ENCODE results near the gene HTT-AS.

HTT-AS gene

DNA sequence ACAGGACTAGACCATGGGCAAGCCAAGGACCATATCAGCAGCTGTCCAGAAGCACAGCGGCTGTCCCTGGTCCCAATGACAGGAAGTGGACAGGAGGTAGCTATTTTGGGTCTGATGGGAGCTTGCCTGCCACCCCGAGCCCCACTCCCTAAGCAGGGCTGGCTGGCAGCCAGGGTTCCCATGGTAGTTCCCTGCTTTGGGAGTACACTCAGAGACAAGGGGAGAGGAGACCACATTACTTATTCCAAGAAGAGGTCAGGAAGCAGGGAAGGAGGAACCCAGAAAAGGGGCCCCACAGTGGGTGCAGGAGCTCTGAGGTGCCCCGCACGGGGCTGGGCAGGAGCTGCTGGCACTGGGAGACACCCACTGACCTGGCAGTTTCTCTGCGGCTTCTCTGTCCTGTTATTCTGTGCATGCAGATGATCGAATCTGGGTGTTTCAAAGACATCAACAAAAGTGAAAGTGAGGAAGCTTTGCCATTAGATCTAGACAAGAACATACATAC lies 36.3 kb downstream of the HTT-AS start:
- H2AFZ ChIP-seq (ENCODE audit: low read length): no peak overlapping the region
- H2BK120ac ChIP-seq (ENCODE audit: low read depth, low read length): no peak overlapping the region
- H3K27ac ChIP-seq (replicated peaks; ENCODE audit: low read length): no peak overlapping the region
- H2BK15ac ChIP-seq (ENCODE audit: low read length): no peak overlapping the region
- H2BK12ac ChIP-seq (ENCODE audit: low read length): no peak overlapping the region
- H2BK5ac ChIP-seq (ENCODE audit: low read length): no peak overlapping the region
- no peak overlapping the region for H4K91ac ChIP-seq (ENCODE audit: low read depth, low read length, poor library complexity)
- H3K23ac ChIP-seq (ENCODE audit: low read depth, low read length, poor library complexity): no peak overlapping the region
- H3K9ac ChIP-seq (ENCODE audit: low read depth, low read length, poor library complexity): no peak overlapping the region
- no peaks in the 10 kb centered on the region for H3K36me3 ChIP-seq (replicated peaks in 1 of 2; ENCODE audit: control insufficient read depth in 2 of 2, insufficient read depth in 2 of 2, low read length in 2 of 2)
- H3K9me3 ChIP-seq (replicated peaks in 1 of 2; ENCODE audit: control insufficient read depth in 2 of 2, insufficient read depth in 1 of 2, low read depth in 1 of 2, low read length in 2 of 2): no peaks in the 10 kb centered on the region
- no peak overlapping the region for H3K4ac ChIP-seq (ENCODE audit: low read length)
- no peak overlapping the region for H3K14ac ChIP-seq (ENCODE audit: low read length)
- H3K4me1 ChIP-seq (ENCODE audit: control insufficient read depth in 2 of 2, insufficient read depth in 1 of 2, low read depth in 1 of 2, low read length in 2 of 2): peaks cover 0 to 4% of the 10 kb centered on the region in 2 donors
- no peak overlapping the region for H3K4me3 ChIP-seq (ENCODE audit: low read length in 2 of 2)
- H3K79me1 ChIP-seq (ENCODE audit: low read depth, low read length): no peaks in the 10 kb centered on the region
- no peak for DNase-seq (ENCODE audit: low spot score)
- H3K27me3 ChIP-seq (ENCODE audit: control insufficient read depth in 3 of 3, insufficient read depth in 3 of 3, low read depth in 1 of 3, low read length in 3 of 3): peaks cover 0 to 11% (median 6%) of the 10 kb centered on the region in 3 experiments
- H3K18ac ChIP-seq (ENCODE audit: low read length): no peak overlapping the region
- H3K4me2 ChIP-seq (ENCODE audit: insufficient read depth, low read length, poor library complexity, severe bottlenecking): no peak overlapping the region
- H4K8ac ChIP-seq (ENCODE audit: low read depth, low read length): no peak overlapping the region
- H2AK5ac ChIP-seq (ENCODE audit: low read depth, low read length): no peak overlapping the region
- WGBS, 2 donors (ENCODE audit: extremely low coverage in 2 of 2, insufficient read length in 2 of 2, insufficient replicate concordance in 1 of 2): no CpG with 5 or more reads among the region's 6 CpGs

DNA sequence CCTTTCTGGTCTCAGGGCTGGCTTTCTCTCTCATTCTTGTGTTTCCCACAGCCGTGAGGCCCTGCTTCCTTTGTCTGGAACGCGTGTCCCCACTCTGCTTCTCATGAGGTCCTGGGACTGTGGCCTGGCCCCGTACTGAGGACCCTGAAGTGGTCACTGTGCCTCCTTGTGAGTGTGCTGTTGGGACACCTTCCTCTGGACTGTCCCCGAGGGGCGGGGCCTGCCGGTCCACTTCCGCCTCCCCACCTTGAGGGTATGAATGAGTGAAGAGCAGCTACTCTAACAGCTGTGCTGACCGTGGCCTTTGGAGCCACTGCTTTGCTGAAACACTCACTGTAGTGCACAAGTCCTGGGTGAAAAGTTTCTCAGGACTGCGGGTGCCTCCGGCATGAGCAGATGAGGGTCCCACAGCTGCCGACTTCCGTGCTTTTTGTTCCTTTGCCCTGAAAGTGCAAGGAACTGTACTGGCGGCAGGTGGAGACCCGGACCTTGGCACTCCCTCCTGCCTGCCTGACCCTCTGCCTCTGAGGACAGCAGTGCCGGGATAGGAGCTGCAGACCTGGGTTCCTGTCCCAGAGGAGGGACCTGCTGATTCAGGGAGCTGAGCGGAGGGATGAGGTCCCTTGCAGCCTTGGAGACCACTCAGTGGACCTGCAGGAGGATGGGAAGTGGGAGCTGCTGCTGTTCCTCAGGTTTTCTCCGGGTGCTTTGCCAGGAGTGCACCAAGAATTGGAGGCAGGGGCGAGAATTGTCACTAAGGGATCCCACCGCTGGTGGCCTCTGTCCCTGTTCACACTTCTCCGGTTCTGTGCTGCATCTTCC lies 38.0 kb downstream of the HTT-AS start:
- WGBS, 2 donors (ENCODE audit: extremely low coverage in 2 of 2, insufficient read length in 2 of 2, insufficient replicate concordance in 1 of 2): no CpG with 5 or more reads among the region's 21 CpGs
- DNase-seq (ENCODE audit: low spot score): no peak
- H3K27me3 ChIP-seq (ENCODE audit: control insufficient read depth in 3 of 3, insufficient read depth in 3 of 3, low read depth in 1 of 3, low read length in 3 of 3): peaks cover 0 to 4% (median 2%) of the 10 kb centered on the region in 3 experiments

DNA sequence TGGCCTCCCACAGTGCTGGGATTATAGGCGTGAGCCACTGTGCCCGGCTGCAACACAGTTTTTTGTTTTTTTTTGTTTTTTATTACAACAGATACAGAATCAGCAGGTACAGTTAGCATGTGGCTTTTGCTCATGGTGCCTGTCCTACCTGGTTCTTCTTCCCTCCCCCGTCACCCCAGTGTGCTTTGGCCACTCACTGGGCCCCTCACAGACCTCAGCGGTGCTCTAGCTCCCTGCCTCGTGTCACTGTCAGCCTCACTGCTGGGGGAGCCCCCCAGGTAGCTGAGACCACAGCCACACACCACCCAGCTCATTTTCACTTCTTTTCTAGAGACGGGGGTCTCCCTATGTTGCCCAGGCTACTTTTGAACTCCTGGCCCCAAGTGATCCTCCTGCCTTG lies 38.7 kb downstream of the HTT-AS start:
- Histone ChIP-seq H3K36me3 (replicated peaks in 1 of 2; ENCODE audit: control insufficient read depth in 2 of 2, insufficient read depth in 2 of 2, low read length in 2 of 2) (no peaks in the 10 kb centered on the region), H2BK12ac (ENCODE audit: low read length) (no peak overlapping the region), H3K27ac (replicated peaks; ENCODE audit: low read length) (no peak overlapping the region), H3K14ac (ENCODE audit: low read length) (no peak overlapping the region), H3K9me3 (replicated peaks in 1 of 2; ENCODE audit: control insufficient read depth in 2 of 2, insufficient read depth in 1 of 2, low read depth in 1 of 2, low read length in 2 of 2) (no peaks in the 10 kb centered on the region), H2BK120ac (ENCODE audit: low read depth, low read length) (no peak overlapping the region), H4K91ac (ENCODE audit: low read depth, low read length, poor library complexity) (no peak overlapping the region), H3K9ac (ENCODE audit: low read depth, low read length, poor library complexity) (no peak overlapping the region), H3K23ac (ENCODE audit: low read depth, low read length, poor library complexity) (no peak overlapping the region), H2AK5ac (ENCODE audit: low read depth, low read length) (no peak overlapping the region), H3K18ac (ENCODE audit: low read length) (no peak overlapping the region), H2BK5ac (ENCODE audit: low read length) (no peak overlapping the region), H3K4me1 (ENCODE audit: control insufficient read depth in 2 of 2, insufficient read depth in 1 of 2, low read depth in 1 of 2, low read length in 2 of 2) (peaks cover 0 to 7% of the 10 kb centered on the region in 2 donors), H3K27me3 (ENCODE audit: control insufficient read depth in 3 of 3, insufficient read depth in 3 of 3, low read depth in 1 of 3, low read length in 3 of 3) (peaks cover 0 to 2% (median 1%) of the 10 kb centered on the region in 3 experiments), H3K4me3 (ENCODE audit: low read length in 2 of 2) (no peak overlapping the region), H2BK15ac (ENCODE audit: low read length) (no peak overlapping the region), H3K4ac (ENCODE audit: low read length) (no peak overlapping the region), H3K79me1 (ENCODE audit: low read depth, low read length) (no peaks in the 10 kb centered on the region), H4K8ac (ENCODE audit: low read depth, low read length) (no peak overlapping the region), H3K4me2 (ENCODE audit: insufficient read depth, low read length, poor library complexity, severe bottlenecking) (no peak overlapping the region), H2AFZ (ENCODE audit: low read length) (peak overlapping the region; percentile 69)
- no CpG with 5 or more reads among the region's 6 CpGs for WGBS, 2 donors (ENCODE audit: extremely low coverage in 2 of 2, insufficient read length in 2 of 2, insufficient replicate concordance in 1 of 2)
- DNase-seq (ENCODE audit: low spot score): no peak

More for the DNA sequence above, 38.0 kb downstream of the HTT-AS start:
- H3K4ac ChIP-seq (ENCODE audit: low read length): no peak overlapping the region
- H3K36me3 ChIP-seq (replicated peaks in 1 of 2; ENCODE audit: control insufficient read depth in 2 of 2, insufficient read depth in 2 of 2, low read length in 2 of 2): no peaks in the 10 kb centered on the region
- H3K27ac ChIP-seq (replicated peaks; ENCODE audit: low read length): no peak overlapping the region
- H4K91ac ChIP-seq (ENCODE audit: low read depth, low read length, poor library complexity): no peak overlapping the region
- no peak overlapping the region for H3K9ac ChIP-seq (ENCODE audit: low read depth, low read length, poor library complexity)
- H2BK120ac ChIP-seq (ENCODE audit: low read depth, low read length): no peak overlapping the region
- H2BK5ac ChIP-seq (ENCODE audit: low read length): no peak overlapping the region
- no peak overlapping the region for H2AK5ac ChIP-seq (ENCODE audit: low read depth, low read length)
- no peak overlapping the region for H3K4me2 ChIP-seq (ENCODE audit: insufficient read depth, low read length, poor library complexity, severe bottlenecking)
- H3K18ac ChIP-seq (ENCODE audit: low read length): peak overlapping the region; percentile 65
- H3K4me1 ChIP-seq (ENCODE audit: control insufficient read depth in 2 of 2, insufficient read depth in 1 of 2, low read depth in 1 of 2, low read length in 2 of 2): peaks cover 0 to 7% of the 10 kb centered on the region in 2 donors
- no peak overlapping the region for H2BK12ac ChIP-seq (ENCODE audit: low read length)
- no peak overlapping the region for H3K23ac ChIP-seq (ENCODE audit: low read depth, low read length, poor library complexity)
- no peak overlapping the region for H3K14ac ChIP-seq (ENCODE audit: low read length)
- peak overlapping the region; percentile 69 for H2AFZ ChIP-seq (ENCODE audit: low read length)
- H2BK15ac ChIP-seq (ENCODE audit: low read length): no peak overlapping the region
- H3K79me1 ChIP-seq (ENCODE audit: low read depth, low read length): no peaks in the 10 kb centered on the region
- H3K4me3 ChIP-seq (ENCODE audit: low read length in 2 of 2): peak overlapping the region in 1 of 2 donors; percentile 45
- no peaks in the 10 kb centered on the region for H3K9me3 ChIP-seq (replicated peaks in 1 of 2; ENCODE audit: control insufficient read depth in 2 of 2, insufficient read depth in 1 of 2, low read depth in 1 of 2, low read length in 2 of 2)
- H4K8ac ChIP-seq (ENCODE audit: low read depth, low read length): no peak overlapping the region

DNA sequence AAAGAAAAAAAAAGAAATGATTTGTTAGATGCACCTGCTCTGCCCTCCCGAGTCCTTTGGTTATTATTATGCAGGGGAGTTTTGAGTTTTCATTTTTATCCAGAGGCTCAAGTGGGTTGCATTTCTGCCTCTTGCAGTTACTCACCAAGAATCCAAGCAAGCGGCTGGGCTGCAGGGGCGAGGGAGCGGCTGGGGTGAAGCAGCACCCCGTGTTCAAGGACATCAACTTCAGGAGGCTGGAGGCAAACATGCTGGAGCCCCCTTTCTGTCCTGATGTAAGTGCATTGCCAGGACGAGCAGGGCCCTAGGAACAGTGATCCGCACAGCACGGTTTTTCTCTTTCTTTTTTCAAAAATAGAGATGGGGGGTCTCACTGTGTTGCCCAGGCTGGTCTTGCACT lies 39.1 kb downstream of the HTT-AS start:
- no peak overlapping the region for H3K4me3 ChIP-seq (ENCODE audit: low read length in 2 of 2)
- H3K9ac ChIP-seq (ENCODE audit: low read depth, low read length, poor library complexity): no peak overlapping the region
- H3K9me3 ChIP-seq (replicated peaks in 1 of 2; ENCODE audit: control insufficient read depth in 2 of 2, insufficient read depth in 1 of 2, low read depth in 1 of 2, low read length in 2 of 2): no peaks in the 10 kb centered on the region
- no peak overlapping the region for H2BK120ac ChIP-seq (ENCODE audit: low read depth, low read length)
- H3K27me3 ChIP-seq (ENCODE audit: control insufficient read depth in 3 of 3, insufficient read depth in 3 of 3, low read depth in 1 of 3, low read length in 3 of 3): peaks cover 0 to 2% (median 1%) of the 10 kb centered on the region in 3 experiments
- no peak overlapping the region for H4K91ac ChIP-seq (ENCODE audit: low read depth, low read length, poor library complexity)
- no peak overlapping the region for H3K4me2 ChIP-seq (ENCODE audit: insufficient read depth, low read length, poor library complexity, severe bottlenecking)
- H3K27ac ChIP-seq (replicated peaks; ENCODE audit: low read length): no peak overlapping the region
- no peak overlapping the region for H2AFZ ChIP-seq (ENCODE audit: low read length)
- H3K23ac ChIP-seq (ENCODE audit: low read depth, low read length, poor library complexity): no peak overlapping the region
- DNase-seq (ENCODE audit: low spot score): no peak
- H4K8ac ChIP-seq (ENCODE audit: low read depth, low read length): no peak overlapping the region
- no peak overlapping the region for H2BK12ac ChIP-seq (ENCODE audit: low read length)
- no peaks in the 10 kb centered on the region for H3K79me1 ChIP-seq (ENCODE audit: low read depth, low read length)
- WGBS, 2 donors (ENCODE audit: extremely low coverage in 2 of 2, insufficient read length in 2 of 2, insufficient replicate concordance in 1 of 2): no CpG with 5 or more reads among the region's 8 CpGs
- H2BK15ac ChIP-seq (ENCODE audit: low read length): no peak overlapping the region
- peaks cover 0 to 7% of the 10 kb centered on the region in 2 donors for H3K4me1 ChIP-seq (ENCODE audit: control insufficient read depth in 2 of 2, insufficient read depth in 1 of 2, low read depth in 1 of 2, low read length in 2 of 2)
- H2AK5ac ChIP-seq (ENCODE audit: low read depth, low read length): no peak overlapping the region
- no peak overlapping the region for H3K18ac ChIP-seq (ENCODE audit: low read length)
- H3K36me3 ChIP-seq (replicated peaks in 1 of 2; ENCODE audit: control insufficient read depth in 2 of 2, insufficient read depth in 2 of 2, low read length in 2 of 2): no peaks in the 10 kb centered on the region
- H3K14ac ChIP-seq (ENCODE audit: low read length): no peak overlapping the region
- H2BK5ac ChIP-seq (ENCODE audit: low read length): no peak overlapping the region
- no peak overlapping the region for H3K4ac ChIP-seq (ENCODE audit: low read length)
